Thyroid gland (tissue), 4 donors: ENCODE data around the gene SNCA. TPM values are rescaled to one million over a fixed set of nuclear protein-coding genes. Genes with fewer than 3 reads are reported as not detected.

ENCODE experiments used
- DNase-seq, 2 donors: peaks; one replicate each; pipeline ENCODE4 v3.0.0-alpha.2; 2019
- H3K27ac ChIP-seq, 3 donors: fragments of 200-600 bp; sonication (generic); 1 replicate in 2 of 3; 2 replicates in 1 of 3; pipeline ENCODE4 v1.5.1; 2016 to 2019; ENCODE audit warnings: mild to moderate bottlenecking in 1 of 3, moderate library complexity in 1 of 3
- H3K27me3 ChIP-seq: fragments of 200-600 bp; sonication (generic); one replicate; pipeline ENCODE4 v1.5.1; 2019
- H3K36me3 ChIP-seq, 2 donors: fragments of 200-600 bp; sonication (generic); one replicate each; pipeline ENCODE4 v1.5.1; 2016 to 2019
- H3K4me1 ChIP-seq, 2 donors: fragments of 200-600 bp; sonication (generic); one replicate each; pipeline ENCODE4 v1.5.1; 2017 to 2019
- H3K4me3 ChIP-seq, 3 donors: fragments of 200-600 bp; sonication (generic); replicated peaks in 1 of 3; 1 replicate in 2 of 3; 2 replicates in 1 of 3; pipeline ENCODE4 v1.5.1; 2016; ENCODE audit warnings: mild to moderate bottlenecking in 1 of 3
- H3K9me3 ChIP-seq: fragments of 200-600 bp; sonication (generic); one replicate; pipeline ENCODE4 v1.5.1; 2017
- POLR2A ChIP-seq, 2 donors: fragments of 450-650 bp; IDR thresholded peaks; one replicate each; pipeline ENCODE4 v1.6.1; 2017; ENCODE audit warnings: antibody characterized with exemption in 2 of 2, mild to moderate bottlenecking in 2 of 2, moderate library complexity in 1 of 2
- WGBS, 2 donors: methylation state at CpG; one replicate each; pipeline ENCODE4 v1.1.5; 2017; 5-methylcytosine and 5-hydroxymethylcytosine counted together
- intact Hi-C: fragments of 100-400 bp; cut with DNase I; formaldehyde crosslinking; loops from one replicate; pipeline ENCODE4 v1.15.1; 2023
- total RNA-seq, 4 donors: library from RNA; depleted of rRNA; stranded (reverse); fragments of >200 nt; gene quantifications; one replicate each; pipeline ENCODE4 v1.2.3, GENCODE V29; 2016
- TF ChIP-seq, protein P1 (sequence below), 6 experiments: fragments of 200-600 bp in 3 of 6; fragments of 450-650 bp in 3 of 6; sonication (generic) in 3 of 6; IDR thresholded peaks; one replicate each; pipeline ENCODE4 v1.5.1; 2016 to 2019; ENCODE audit warnings: antibody characterized with exemption in 6 of 6, mild to moderate bottlenecking in 2 of 6, inconsistent platforms in 1 of 6, moderate library complexity in 1 of 6

SNCA gene
- total RNA-seq, 4 donors from 2014 or later, result 5.3 to 22.7 (median 15.0) TPM

DNA sequence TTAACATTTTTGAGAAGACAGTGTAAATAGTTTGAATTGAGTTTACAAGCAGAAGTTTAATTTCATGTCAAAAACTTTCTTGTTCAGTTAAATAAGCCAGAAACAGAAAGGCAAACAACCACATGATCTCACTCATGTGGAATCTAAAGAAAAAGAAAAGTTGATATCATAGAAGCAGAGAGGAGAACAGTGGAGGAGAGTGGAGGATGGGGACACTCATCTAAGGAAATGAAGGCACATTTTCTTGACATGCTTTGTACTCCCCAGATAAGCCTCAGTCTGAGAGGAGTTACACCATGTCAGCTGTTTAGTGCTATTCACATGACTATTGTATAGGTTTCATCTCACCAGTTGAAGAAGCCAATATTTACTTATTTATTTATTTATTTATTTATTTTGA, 13.5 kb downstream of the SNCA start:
- H3K4me3 ChIP-seq, result no peak overlapping the region
- no peaks in the 10 kb centered on the region for H3K9me3 ChIP-seq
- no peak for DNase-seq
- H3K27ac ChIP-seq, result no peak overlapping the region
- no peaks in the 10 kb centered on the region for H3K27me3 ChIP-seq
- intact Hi-C loops, result no loop called here
- no peaks in the 10 kb centered on the region for H3K36me3 ChIP-seq
- no peak for TF ChIP-seq POLR2A (IDR thresholded peaks at IDR 0.05)
- TF ChIP-seq, protein P1, sequence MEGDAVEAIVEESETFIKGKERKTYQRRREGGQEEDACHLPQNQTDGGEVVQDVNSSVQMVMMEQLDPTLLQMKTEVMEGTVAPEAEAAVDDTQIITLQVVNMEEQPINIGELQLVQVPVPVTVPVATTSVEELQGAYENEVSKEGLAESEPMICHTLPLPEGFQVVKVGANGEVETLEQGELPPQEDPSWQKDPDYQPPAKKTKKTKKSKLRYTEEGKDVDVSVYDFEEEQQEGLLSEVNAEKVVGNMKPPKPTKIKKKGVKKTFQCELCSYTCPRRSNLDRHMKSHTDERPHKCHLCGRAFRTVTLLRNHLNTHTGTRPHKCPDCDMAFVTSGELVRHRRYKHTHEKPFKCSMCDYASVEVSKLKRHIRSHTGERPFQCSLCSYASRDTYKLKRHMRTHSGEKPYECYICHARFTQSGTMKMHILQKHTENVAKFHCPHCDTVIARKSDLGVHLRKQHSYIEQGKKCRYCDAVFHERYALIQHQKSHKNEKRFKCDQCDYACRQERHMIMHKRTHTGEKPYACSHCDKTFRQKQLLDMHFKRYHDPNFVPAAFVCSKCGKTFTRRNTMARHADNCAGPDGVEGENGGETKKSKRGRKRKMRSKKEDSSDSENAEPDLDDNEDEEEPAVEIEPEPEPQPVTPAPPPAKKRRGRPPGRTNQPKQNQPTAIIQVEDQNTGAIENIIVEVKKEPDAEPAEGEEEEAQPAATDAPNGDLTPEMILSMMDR (IDR thresholded peaks at IDR 0.05), result no peak
- no peaks in the 10 kb centered on the region for H3K4me1 ChIP-seq

DNA sequence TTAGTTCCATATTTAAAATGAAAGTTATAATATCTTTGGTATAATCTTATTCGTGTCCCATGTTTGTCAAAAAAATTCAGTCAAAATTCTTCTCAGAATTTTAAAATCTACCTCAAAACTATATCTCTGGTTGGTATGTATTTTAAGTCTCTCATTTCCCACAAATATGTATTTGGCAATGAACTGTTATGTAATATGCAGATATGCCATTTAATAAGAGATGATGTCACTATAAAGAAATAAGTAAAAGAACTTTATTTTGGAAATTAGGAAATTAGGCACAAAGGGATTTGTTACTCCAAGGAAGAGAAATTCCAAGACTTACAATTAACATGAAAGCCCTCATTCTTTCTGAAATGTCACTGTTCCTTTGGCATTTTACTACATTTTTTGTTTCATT, 15.3 kb downstream of the SNCA start:
- Histone ChIP-seq H3K9me3 (no peaks in the 10 kb centered on the region), H3K4me3 (no peak overlapping the region), H3K4me1 (no peaks in the 10 kb centered on the region), H3K27me3 (no peaks in the 10 kb centered on the region), H3K27ac (no peak overlapping the region), H3K36me3 (no peaks in the 10 kb centered on the region)
- TF ChIP-seq, protein P1 (IDR thresholded peaks at IDR 0.05), result no peak
- no peak for TF ChIP-seq POLR2A (IDR thresholded peaks at IDR 0.05)
- DNase-seq, result no peak
- intact Hi-C loops, result no loop called here
- WGBS, 2 donors, result 91 to 94% methylated on average over 1 of the region's 1 CpG

DNA sequence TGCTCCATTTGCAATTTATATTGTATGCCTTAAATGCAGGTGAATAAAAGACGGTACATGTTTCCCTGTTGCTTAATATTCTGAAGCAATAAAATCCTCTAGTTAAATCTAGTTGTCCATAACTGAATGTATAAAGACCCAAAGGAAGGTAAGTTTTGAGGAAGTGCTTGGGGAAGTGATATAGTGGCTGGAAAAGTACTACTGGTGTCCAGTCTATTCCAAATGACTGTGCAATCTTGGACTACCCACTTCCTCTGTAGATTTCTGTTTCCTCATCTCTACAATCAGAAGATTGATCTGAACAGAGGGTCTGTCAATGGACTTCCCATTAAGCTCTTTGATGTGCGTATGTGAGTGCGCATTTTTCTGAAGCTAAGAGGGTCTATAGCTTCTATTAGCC, 17.0 kb downstream of the SNCA start:
- WGBS, 2 donors, result 72 to 75% methylated on average over 3 of the region's 3 CpGs
- intact Hi-C loops, result no loop called here

DNA sequence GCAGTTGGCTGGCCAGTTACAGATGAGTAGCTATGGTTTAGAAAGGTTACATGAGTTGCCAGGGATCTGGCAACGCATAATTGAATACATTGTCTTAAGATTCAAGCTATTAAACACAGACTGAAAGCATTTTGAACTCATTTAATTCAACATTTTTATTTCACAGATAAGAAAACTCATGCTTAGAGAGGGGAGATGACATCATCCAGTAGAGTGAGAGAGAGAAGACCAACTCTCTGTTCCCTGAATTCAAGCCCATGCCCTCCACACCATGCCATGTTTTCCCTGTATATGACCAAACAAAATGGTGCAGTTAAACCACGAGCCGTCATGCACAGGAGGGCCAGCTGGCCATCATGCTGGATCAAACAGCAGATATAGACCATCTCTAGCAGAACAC, 22.6 kb downstream of the SNCA start:
- H3K4me3 ChIP-seq, result no peak overlapping the region
- no peak for DNase-seq
- intact Hi-C loops, result no loop called here
- 76 to 79% methylated on average over 3 of the region's 3 CpGs for WGBS, 2 donors
- TF ChIP-seq, protein P1 (IDR thresholded peaks at IDR 0.05), result no peak
- no peak for TF ChIP-seq POLR2A (IDR thresholded peaks at IDR 0.05)
- no peaks in the 10 kb centered on the region for H3K4me1 ChIP-seq
- H3K36me3 ChIP-seq, result no peaks in the 10 kb centered on the region
- no peak overlapping the region for H3K27ac ChIP-seq
- H3K9me3 ChIP-seq, result no peaks in the 10 kb centered on the region
- H3K27me3 ChIP-seq, result no peaks in the 10 kb centered on the region

More for the DNA sequence above, 17.0 kb downstream of the SNCA start:
- DNase-seq, result no peak
- Histone ChIP-seq H3K36me3 (no peaks in the 10 kb centered on the region), H3K4me3 (no peak overlapping the region), H3K9me3 (no peaks in the 10 kb centered on the region), H3K27ac (no peak overlapping the region), H3K4me1 (no peaks in the 10 kb centered on the region), H3K27me3 (no peaks in the 10 kb centered on the region)
- TF ChIP-seq POLR2A (IDR thresholded peaks at IDR 0.05), result no peak
- TF ChIP-seq, protein P1 (IDR thresholded peaks at IDR 0.05), result no peak

DNA sequence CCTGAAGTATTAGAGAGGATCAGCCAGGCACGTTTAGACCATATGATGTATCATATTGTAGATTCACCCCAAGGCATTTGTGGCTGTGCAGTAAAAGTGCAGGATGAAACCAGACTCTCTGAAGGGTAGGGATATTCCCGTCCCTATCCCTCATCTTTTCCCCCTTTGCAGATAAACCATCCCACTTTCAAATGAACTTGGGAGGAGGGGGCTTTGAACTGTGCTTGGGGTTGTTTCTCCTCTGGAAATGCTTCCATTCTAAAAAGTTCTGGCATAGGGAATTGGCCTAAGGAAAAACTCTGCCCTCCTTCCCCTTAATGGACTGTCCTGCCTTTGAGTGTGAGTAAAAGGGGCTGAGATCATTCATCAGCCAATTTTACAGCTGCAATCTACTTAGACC, 23.8 kb downstream of the SNCA start:
- DNase-seq, result no peak
- Histone ChIP-seq H3K27me3 (no peaks in the 10 kb centered on the region), H3K9me3 (no peaks in the 10 kb centered on the region), H3K36me3 (no peaks in the 10 kb centered on the region), H3K4me1 (no peaks in the 10 kb centered on the region), H3K27ac (no peak overlapping the region), H3K4me3 (no peak overlapping the region)
- intact Hi-C loops, result no loop called here
- 83 to 86% methylated on average over 2 of the region's 2 CpGs for WGBS, 2 donors
- TF ChIP-seq POLR2A (IDR thresholded peaks at IDR 0.05), result no peak
- TF ChIP-seq, protein P1 (IDR thresholded peaks at IDR 0.05), result no peak
